ENCODE measurements around the gene PTPA.
"Not testable (repeated sequence)": the region's sequence is repeated elsewhere in the genome, so short reads cannot be mapped to it uniquely, and the experiment has no call there.

Gene PTPA

DNA sequence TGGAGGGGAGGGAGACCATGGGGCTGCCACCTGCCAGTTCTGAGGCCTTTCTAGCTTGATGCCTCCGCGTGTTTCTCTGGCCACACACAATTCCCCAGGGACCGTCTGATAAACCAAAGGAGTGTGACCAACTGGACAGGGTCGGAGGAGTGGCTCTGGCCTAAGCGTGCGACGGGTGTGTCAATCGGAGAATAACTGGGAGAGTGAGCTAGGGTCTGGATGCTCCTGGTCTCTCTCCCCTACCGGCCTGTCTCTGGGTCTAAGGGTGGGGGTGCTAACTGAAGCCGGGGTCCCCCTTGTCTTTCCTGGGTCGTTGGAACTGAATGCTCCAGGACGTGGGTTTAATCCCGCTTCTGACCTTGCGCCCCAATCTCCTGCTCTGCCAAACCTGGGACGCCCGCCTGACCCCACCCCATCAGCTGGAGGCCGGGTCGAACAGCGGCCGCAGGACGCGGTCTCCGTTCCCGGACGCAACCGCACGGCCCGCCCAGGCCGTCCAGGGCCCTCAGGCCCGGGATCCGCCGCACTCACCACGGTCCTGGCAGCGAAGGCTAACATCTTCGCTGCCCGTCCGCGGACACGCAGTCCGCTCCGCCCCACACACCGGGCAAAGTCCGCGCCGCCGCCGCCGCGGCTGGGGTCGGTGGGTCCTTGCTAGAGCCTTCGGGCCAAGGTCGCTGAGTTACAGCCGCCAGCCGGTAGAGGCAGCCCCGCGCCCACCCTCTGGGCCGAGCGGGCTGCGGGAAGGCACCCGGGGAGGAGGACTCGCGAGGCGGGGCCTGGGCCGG, 1.1 kb upstream of the PTPA start:
- peak; percentile 6 for DNase-seq

DNA sequence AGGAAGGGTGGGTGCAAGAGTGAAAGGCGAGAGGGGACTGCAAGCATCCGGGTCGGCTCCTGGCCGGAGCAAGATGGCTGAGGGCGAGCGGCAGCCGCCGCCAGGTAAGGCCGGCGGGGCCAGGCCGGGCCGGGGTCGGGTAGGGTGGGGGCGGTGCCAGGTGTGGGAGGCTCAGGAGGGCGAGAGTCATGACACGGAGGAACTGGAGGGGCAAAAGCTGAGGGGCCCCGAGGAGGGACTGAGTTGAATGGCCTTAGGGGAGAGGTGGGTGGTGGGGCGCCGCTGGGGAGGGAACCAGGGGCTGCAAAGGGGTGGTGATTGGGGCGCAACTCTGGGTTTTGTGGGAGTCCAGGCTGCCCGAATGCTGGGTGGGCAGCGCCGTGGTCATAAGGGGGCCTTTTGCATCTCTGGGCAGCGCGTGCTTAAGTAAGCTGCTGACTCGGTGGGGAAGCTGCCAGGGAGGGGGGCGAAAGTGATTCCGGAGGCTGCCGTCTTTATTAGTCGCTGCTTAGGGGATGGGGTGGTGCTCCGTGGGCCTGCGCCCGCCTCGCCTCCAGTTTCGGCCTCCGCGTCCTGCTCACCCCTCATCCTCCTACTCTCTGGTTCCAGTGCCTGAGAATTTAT, 425 bp downstream of the PTPA start:
- DNase-seq: peak; percentile 10

DNA sequence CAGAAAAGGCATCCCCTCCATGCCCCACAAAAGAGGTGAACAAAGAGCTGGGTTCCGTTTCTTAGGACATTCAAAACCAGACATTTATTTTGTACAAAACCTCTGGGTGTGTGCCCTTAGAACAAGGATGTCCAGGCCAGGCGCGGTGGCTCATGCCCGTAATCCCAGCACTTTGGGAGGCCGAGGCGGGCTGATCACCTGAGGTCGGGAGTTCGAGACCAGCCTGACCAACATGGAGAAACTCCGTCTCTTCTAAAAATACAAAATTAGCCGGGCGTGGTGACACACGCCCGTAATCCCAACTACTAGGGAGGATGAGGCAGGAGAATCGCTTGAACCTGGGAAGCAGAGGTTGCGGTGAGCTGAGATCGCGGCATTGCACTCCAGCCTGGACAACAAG, 1.3 kb downstream of the PTPA start:
- DNase-seq: not testable (repeated sequence)

DNA sequence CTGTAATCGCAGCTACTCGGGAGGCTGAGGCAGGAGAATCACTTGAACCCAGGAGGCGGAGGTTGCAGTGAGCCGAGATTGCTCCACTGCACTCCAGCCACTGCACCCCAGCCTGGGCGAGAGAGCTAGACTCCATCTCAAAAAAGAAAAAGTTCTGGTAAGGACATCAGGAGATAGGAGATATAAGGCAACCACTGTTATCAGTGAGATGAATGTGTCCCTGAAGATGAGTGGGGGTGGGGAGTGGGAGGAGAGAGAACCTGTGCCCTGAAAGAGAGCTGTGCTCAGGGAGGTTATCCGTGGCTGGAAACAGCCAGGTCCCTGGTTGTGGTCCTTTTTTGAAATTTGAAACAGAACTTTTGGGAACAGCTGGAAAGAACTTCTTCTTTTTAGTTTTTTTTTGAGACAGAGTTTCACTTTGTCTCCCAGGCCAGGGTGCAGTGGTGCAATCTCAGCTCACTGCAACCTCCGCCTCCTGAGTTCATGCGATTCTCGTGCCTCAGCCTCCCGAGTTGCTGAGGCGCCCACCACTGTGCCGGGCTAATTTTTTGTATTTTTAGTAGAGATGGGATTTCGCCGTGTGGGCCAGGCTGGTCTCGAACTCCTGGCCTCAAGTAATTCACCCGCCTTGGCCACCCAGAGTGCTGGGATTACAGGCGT, 2.6 kb downstream of the PTPA start:
- DNase-seq: no peak

DNA sequence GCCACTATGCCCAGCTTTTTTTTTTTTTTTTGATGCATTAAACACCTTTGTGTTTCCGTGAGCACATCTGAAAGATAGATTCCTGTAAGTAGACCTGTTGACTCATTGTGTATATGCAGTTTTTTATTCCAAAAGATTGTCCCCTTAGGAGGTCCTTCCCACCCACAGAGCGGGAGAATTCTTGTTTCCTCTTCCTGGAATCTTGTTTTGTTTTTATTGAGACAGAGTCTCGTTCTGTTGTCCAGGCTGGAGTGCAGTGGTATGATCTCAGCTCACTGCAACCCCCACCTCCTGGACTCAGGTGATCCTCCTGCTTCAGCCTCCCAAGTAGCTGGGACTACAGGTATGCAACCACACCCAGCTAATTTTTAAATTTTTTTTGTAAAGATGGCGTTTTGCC, 7.6 kb downstream of the PTPA start:
- no peak for DNase-seq

DNA sequence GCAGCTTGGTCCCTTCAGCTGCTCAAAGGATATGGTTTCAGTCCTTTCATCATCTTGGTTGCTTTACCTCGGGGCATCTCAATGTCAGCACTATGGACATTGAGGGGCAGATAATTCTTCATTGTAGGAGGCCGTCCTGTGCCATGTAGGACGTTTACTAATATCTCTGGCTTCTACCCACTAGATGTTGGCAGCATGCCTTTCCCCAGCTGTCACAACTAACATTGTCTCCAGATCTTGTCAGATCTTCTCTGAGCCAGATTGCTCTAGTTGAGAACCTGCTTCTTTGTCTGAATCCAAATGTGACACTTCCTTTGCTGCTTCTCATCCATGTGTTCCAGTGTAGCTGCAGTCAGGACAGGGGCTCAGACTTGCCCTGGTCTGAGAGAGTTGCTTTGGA, 10.3 kb downstream of the PTPA start:
- no peak for DNase-seq

DNA sequence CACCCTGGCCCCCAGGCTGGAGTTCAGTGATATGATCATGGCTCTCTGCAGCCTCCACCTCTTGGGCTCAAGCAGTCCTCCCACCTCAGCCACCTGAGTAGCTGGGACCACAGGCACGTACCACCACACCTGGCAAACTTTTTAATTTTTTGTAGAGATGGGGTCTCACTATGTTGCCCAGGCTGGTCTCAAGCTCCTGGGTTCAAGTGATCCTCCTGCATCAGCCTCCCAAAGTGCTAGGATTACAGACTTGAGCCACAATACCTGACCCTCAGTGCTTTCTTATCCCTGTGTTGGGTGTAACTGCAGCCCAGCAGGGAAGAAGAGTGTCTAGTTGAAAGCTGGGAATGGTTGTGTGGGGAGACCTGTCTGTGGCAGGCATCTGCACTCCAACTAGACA, 10.9 kb downstream of the PTPA start:
- no peak for DNase-seq

DNA sequence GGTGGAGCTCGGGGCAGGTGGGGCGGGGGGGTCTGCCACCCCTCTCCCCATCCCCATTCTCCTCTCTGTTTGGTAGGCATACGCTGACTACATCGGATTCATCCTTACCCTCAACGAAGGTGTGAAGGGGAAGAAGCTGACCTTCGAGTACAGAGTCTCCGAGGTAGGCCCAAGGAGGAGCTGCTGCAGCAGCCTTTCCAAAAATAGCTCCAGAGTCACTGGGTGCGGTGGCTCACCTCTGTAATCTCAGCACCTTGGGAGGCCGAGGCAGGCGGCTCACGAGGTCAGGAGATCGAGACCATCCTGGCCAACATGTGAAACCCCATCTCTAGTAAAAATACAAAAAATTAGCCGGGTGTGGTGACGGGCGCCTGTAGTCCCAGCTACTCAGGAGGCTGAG, 11.8 kb downstream of the PTPA start:
- DNase-seq: not testable (repeated sequence)

DNA sequence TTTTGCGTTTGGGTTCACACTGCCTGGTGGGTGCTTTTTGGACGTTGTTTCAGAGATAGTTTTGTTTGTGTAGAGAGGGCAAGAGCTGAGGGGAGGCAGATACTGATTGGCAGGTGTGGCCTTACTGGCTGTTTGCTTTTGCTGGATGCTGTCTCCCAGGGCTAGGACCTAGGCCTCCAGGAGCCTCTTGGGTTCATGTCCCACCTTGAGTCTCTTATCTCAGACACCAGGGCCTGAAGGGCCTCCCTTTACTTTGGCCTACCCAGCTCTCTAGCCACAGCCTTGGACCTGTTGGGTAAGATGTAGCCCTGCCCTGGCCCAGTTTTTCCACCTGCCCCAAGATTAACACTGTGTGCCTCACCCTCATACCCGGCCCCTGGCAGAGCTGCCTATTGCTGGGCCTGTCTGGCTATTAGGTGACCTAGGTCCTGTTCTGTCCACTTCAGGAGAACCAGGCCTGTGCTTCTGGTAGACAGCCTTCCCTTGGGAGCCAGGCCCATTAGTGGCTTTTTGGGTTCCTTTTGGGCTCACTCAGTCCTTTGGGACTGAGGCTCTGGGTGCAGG, 13.4 kb downstream of the PTPA start:
- DNase-seq: no peak

DNA sequence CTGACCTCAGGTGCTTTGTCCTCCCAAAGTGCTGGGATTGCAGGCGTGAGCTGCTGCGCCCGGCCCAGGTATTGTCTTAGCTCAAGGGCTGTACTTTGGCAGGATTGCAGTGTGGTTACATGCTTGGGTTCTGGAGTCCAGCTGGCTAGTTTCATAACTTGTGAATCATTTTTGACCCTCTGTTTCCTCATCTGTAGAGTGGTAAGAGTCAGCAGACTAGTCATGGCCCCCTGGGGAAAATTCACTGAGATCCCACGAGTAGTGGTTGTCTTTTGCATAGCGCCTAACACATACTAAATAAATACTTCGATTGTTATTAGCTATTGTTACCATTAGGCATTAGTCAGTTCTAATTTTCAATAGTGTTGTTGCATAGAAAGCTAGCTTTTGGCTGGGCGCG, 14.3 kb downstream of the PTPA start:
- DNase-seq: no peak

DNA sequence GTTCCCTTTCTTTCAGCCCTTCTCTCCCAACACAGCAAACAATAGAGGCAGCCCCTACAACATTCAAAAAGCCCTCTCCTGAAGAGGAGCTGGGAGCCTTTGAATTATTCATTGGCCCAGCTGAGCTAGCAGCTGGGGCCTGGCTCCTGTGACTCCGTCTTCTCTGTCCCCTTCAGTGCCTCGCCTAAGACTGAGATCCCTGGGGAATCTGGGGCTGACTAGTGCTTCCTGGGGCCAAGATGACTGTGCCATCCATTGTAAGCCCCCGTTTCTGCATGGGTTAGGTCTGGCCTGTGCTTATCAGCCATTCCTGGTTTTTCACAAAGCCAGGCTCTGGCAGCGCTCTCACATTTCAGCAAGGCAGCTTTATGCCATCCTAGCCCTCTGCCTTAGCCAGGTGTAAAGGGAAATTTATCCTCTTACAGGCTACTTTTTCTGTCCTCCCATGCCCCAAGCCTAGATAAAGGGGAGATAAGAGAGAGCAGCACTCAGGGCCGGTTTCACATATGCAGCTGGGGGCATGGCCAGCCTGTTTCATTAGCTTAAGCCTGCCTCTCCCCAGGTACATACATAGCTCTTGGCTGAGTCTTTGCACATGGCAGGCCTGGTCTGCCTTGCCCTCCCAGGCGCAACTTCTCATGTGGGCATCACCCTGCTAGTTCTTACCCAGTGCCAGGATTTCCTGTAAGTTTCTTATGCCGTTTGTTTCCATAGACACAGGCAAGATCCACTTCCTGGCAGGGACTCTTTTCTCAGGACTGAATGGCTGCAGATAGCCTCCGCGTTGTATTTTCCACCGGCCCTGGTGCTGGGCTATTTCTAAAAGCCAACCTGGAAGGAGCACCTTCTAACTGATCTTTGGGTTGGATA, 15.8 kb downstream of the PTPA start:
- DNase-seq: no peak

DNA sequence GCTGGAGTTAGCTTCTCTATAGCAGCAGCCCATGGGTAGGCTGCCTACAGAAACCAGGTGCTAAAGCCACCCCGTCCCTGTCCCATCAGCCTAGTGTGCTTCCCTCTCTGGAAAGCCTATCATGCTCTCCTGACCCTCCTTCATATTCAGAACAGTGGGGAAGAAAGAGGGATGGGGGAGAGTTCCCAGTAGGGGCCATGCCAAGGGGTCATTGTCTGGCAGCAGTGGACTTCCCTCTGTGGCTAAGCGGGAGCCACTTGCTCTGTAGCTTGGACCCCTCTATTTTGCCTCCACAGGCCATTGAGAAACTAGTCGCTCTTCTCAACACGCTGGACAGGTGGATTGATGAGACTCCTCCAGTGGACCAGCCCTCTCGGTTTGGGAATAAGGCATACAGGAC, 17.5 kb downstream of the PTPA start:
- no peak for DNase-seq

DNA sequence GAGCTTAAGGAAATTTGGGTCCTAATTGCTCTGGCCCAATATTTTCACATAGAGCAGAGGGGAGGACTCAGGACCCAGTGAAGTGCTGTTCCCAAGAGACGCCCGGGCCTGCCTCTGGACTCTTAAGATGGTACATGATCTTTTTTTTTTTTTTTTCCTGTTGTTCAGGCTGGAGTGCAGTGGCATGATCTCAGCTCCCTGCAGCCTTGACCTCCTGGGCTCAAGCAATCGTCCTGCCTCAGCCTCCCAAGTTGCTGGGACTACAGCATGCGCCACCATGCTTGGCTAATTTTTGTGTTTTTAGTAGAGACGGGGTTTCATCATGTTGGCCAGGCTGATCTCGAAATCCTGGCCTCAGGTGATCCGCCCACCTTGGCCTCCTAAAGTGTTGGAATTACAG, 19.1 kb downstream of the PTPA start:
- DNase-seq: not testable (repeated sequence)

DNA sequence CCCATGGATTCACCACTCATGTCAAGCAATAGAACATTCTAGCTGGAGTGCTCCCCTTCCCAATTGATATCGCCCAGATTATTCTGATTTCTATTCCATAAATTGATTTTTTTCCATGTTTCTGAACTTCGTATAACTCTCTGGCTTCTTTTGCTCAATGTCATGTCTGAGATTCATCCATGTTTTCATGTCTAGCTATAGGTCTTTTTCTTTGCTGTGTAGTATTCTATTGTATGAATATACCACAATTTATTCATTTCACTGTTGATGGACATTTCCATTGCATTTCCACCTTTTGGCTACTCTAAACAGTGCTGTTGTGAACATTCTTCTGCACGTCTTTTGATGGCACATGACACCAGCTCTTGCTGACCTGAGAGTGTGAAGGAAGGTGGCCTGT, 19.6 kb downstream of the PTPA start:
- no peak for DNase-seq

DNA sequence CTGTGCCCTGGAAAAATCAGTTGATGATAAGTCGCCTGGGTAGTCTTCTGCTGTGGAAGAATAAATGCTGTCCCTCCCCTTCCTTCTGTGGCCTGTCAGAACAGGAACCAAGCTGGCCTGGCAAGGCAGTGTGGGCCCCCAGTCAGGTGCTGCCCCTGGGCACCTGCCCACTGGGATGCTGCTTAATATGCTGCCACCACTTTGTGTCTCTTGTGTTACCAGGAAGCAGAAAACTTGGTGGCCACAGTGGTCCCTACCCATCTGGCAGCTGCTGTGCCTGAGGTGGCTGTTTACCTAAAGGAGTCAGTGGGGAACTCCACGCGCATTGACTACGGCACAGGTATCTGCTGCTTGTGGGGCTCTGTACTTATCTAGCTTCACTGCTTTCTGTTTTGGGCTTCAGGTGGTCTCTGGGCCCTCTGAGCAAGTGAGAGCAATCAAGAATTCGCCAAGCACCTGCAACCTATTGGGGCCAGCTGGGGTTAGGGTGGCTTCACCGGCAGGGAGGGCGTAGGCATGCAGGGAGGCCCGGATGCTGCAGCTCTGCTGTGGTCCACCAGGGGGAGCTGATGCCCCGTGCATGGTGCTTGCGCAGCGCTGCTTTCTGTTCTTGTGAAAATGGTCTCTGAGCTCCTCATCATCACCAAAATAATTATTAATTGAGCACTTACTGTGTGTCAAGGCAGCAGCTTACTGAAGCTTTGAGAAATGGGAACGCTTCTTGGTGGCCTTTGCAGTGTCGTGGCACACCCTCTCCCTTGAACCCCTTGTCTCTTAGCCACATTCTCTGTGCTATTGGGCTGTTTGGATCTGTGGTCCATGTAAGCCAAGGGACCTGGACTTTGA, 20.3 kb downstream of the PTPA start:
- DNase-seq: peak; percentile 80

DNA sequence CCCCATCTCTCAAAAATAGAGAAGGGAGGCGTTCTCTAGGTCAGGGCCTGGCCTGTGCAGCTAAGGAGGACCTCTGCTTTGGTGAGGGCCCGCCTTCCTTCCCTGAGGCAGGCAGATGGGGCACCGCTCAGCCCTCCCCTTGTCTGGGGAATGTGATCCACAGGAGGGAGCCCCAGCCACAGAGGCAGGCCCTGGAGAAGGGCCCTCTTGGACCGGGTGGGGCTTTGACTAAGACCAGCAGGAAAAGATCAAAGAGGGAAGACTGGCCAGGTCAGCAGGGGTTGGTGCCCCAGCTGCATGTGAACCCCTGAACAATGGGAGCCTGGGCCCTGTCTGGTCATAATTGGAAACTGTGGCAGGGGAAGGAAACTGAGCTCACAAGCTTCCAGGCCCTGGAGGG, 21.9 kb downstream of the PTPA start:
- DNase-seq: no peak

DNA sequence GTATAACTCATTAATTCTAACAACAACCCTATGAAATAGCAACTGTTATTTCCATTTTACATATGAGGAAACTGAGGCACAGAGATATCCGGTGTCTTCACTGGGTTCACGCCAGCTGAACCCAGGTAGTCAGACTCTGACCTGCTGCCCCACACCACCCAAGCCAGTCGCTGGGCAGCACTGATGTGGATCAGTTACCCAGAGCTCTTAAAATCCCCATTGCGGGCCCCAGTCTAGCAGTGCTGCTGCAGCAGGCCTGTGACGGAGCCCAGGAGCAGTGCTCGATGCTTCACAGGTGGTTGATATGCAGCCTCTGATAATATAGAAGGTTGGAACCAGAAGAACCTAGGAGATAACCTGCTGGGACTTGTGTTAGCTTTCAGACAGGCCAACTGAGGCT, 24.3 kb downstream of the PTPA start:
- DNase-seq: no peak

DNA sequence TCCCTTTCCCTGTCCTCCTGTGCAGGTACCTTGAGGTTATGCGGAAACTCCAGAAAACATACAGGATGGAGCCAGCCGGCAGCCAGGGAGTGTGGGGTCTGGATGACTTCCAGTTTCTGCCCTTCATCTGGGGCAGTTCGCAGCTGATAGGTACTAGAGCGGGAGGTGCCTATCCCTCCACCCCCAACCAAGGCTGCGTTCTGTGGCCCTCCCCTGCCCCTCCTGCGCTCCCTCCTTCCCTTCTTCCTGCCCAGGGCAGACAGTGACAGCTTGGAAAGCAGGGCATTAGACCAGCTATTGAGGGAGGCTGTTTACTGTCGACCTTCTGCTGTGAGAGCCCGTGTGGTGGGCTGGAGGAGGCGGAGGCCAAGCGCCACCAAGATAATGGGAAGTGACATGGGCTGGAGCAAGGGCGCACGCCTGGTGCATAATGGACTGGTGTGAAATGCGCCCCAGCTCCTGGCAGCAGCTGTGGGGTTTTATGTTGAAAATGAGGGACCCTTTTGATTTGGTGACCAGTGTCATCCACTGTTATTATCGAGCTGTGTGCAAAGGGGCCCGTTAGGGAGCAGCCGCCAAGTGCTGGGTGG, 25.3 kb downstream of the PTPA start:
- no peak for DNase-seq

DNA sequence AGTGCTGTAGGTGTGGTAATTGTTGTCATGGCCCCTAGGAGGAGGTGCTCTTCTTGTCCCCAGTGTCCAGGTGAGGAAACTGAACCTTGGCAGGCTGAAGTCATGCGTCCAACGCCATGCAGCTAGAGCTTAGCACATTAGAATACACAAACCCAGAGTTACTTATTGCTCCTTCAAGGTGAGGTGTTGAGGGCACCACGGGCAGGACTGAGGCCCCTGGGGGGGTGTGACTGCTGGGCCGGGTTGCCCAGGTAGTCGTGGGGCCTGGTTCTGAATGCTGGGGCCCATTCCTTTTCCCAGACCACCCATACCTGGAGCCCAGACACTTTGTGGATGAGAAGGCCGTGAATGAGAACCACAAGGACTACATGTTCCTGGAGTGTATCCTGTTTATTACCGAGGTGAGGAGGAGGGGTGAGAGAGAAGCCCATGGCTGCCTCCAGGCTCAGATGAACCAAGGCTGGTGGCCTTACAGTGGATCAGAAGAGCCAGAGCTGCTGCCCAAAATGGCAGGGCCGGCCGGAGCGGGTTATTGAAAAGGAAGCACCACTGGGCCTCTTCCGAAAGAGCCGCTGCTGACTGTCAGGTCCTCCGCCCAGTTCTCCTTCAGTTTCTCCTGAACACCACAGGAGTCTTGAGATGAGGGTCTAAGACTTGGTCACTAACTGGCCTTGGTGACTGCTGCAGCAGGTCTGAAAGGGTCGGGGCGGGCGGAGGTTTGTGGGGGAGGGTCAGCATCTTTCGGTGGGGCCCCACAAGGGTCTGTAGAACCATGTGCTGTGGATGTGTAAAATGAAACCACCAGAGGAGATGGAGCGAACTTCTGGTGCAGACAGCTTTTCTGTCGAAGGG, 26.3 kb downstream of the PTPA start:
- DNase-seq: no peak

DNA sequence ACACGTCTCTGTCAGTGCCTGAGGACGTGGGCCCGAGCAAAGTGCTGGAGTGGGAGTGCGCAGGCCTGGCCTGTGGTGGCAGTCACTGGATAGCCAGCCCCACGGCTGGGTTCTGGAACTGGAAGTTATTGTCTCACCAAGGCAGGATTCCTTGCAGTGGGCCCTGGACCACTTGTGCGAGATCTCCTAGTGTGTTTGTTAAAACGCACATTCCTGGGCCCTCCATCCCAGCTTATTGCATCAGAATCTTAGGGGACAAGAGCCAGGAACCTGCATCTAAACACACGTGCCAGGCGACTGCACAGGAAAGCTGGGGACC, 26.9 kb downstream of the PTPA start:
- DNase-seq: no peak
